ENCODE measurements around the gene NECAB3.

DNA sequence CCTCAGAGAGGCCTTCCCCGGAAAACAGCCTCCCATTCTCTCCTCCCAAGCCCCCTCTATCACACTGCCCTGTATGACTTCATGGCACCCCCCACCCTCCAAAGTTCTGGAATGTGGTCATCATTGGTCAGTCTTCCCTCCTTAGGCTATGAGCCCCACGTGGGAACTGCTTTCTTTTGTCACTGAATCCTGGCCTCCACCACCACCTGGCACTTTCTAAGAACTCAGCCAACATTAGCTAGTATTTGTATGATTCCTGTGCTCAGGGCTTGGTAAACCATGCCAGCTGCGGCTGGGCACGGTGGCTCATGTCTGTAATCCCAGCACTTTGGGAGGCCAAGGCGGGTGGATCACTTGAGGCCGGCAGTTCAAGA, 20.4 kb upstream of the NECAB3 start:
- TF ChIP-seq, protein P1, sequence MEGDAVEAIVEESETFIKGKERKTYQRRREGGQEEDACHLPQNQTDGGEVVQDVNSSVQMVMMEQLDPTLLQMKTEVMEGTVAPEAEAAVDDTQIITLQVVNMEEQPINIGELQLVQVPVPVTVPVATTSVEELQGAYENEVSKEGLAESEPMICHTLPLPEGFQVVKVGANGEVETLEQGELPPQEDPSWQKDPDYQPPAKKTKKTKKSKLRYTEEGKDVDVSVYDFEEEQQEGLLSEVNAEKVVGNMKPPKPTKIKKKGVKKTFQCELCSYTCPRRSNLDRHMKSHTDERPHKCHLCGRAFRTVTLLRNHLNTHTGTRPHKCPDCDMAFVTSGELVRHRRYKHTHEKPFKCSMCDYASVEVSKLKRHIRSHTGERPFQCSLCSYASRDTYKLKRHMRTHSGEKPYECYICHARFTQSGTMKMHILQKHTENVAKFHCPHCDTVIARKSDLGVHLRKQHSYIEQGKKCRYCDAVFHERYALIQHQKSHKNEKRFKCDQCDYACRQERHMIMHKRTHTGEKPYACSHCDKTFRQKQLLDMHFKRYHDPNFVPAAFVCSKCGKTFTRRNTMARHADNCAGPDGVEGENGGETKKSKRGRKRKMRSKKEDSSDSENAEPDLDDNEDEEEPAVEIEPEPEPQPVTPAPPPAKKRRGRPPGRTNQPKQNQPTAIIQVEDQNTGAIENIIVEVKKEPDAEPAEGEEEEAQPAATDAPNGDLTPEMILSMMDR (IDR thresholded peaks at IDR 0.05; ENCODE audit: low read length), result no peak
- no peak for TF ChIP-seq EZH2 (optimal IDR thresholded peaks at IDR 0.05; ENCODE audit: low read depth, low read length)

All from MM.1S (cell line).